HG03575 (cell line): Measurements from ENCODE around the gene ZFAND3.
"Not testable (repeated sequence)": the region's sequence is repeated elsewhere in the genome, so short reads cannot be mapped to it uniquely, and the experiment has no call there.

Experiments
- ATAC-seq: cut with Tn5 transposase; IDR thresholded peaks from one replicate; pipeline ENCODE4 v1.9.1; 2021; ENCODE audit not compliant: unreplicated experiment, insufficient number of reproducible peaks, low FRiP score; ENCODE audit errors: extremely low read depth

ZFAND3 gene

DNA sequence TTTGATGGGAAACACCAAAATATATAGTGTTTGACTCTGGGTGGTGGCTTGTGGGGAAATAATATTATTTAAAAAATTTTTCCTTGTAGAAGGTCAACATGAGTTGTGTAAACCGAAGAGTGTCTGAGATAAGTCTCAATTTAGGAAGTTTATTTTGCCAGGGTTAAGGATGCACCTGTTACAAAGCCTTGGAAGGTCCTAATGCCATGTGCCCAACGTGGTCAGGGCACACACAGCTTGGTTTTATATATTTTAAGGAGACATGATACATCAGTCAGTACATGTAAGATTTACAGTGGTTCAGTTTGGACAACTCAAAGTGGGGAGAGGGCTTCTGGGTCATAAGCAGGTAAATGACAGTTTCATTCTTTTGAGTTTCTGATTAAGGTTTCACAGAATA, 162.1 kb downstream of the ZFAND3 start:
- no peak for ATAC-seq

DNA sequence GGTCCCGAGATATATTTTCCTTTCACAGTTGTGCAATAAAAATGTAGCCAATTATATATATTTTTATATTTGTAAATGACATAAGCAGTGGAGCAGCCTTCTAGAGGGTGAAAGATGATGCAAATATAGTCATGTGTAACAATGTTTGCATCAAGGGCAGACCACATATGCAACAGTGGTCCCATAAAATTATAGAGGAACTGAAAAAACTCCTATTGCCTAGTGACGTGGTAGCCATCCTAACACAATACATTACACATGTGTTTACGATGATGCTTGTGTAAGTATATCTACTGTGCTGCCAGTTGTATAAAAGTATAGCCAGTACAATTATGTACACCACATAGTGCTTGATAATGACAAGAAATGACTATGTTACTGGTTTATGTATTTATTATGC, 162.8 kb downstream of the ZFAND3 start:
- no peak for ATAC-seq

DNA sequence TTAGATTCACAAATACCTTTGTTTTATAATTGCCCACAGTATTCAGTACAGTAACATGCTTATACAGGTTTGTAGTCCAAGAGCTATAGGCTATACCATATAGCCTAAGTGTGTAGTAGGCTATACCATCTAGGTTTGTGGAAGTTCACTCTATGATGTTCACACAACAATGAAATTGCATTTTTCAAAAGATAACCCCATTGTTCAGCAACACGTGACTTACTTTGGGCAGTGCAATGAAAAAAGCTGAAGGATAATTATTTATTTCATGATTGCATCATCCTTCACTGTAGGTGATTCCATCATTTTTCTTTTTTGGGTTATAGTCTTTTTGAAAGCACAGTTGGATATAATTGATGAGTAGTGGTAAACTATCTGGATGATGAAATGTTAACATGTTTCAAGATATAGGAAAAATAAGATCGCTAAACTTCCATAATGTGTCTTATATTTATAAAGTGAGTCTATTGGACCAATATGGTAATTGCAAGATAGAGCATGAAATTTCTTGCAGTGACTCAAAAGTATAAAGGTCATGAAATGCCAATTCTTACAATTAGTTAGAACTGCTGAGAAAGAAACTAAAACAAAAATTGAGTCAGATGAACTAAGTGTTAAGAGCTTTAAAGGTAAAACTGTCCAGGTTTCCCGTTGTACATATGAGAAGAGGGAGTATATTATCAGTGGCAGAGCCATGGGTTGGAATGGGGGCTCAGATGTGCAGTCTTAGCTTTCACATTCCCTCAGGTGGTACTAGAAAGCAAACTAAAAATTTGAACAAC, 164.4 kb downstream of the ZFAND3 start:
- no peak for ATAC-seq

GRCh38 chr6:37984578-37984977, 165.1 kb downstream of the ZFAND3 start:
- ATAC-seq: no peak

DNA sequence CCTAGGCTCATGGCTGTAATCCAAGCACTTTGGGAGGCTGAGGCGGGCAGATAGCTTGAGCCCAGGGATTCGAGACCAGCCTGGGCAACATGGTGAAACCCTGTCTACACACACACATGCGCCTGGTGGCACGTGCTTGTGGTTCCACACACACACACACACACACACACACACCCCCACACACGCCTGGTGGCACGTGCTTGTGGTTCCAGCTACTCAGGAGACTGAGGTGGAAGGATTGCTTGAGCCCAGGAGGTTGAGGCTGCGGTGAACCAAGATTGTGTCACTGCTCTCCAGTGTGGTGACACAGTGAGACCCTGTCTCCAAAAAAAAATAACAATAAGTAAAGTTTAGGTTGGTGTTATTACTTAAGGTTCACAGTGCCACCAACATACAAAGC, 165.8 kb downstream of the ZFAND3 start:
- ATAC-seq: no peak

DNA sequence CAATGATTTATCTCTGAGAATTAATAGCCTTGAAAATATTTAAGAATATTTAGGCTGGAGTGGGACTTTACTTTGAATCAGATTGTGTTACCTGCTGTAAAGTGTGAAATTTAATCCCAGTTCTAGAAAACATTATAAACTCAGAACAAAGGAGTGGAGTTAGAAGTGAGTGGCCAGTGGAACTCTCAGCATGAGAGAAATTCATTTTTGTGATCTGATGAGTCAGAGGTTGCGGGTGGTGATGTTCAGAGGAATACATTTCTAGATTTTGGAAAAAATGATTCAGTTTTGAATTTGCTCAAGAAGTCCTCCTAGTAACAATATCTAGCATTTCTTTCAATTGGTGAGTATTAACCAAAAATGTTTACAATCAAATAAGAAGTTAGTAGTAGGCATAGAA, 167.5 kb downstream of the ZFAND3 start:
- ATAC-seq: no peak

DNA sequence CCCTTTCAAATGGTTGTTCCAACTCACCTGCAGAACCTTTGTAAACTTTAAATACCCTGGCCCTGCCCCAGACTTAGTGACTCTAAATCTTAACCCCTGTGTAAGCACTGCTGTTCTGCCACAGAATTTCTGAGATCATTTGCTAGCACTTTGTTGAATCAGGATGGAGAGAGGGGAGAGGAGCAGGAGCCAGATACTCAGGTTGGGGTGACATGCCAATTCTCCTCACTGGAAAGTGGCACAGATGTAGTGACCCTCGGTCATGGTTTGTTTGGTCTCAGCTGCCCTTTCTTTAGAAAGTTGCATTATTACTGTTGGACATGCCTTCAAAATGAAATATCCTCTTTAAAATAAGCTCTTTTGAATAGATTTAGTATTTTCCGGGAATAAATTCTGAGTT, 168.0 kb downstream of the ZFAND3 start:
- no peak for ATAC-seq

DNA sequence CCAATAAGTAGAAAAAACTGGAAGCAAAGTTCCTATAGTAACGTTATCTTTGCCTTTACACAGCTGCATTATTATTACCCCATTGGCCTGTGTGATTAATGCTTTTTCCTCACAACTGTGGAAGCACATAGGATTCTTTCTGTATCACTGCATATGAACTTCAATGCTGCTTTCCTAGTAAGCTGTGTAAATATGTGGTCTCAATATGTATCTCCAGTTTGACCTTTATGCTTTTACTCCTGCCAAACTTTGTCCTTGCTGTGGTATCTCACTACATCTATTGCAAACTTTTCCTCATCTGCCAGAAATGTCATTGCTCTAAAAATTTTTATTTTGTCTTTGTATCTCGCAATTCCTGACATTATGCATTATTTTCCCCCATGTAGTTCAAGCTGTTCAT, 168.6 kb downstream of the ZFAND3 start:
- ATAC-seq: no peak

DNA sequence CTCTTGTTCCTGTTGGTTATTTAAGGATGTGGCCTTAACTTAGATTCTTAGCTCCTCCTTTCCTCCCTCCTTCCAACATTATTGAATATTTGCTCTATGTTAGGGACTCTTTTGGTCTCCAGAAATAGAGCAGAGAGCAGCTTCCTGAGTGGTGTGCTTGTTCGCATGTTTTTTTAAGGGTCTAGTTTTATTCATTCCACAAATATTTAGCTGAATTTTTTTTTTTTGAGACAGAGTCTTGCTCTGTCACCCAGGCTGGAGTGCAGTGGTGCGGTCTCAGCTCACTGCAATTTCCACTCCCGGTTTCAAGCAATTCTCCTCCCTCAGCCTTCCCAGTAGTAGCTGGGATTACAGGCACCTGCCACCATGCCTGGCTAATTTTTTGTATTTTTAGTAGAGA, 169.2 kb downstream of the ZFAND3 start:
- ATAC-seq: no peak

DNA sequence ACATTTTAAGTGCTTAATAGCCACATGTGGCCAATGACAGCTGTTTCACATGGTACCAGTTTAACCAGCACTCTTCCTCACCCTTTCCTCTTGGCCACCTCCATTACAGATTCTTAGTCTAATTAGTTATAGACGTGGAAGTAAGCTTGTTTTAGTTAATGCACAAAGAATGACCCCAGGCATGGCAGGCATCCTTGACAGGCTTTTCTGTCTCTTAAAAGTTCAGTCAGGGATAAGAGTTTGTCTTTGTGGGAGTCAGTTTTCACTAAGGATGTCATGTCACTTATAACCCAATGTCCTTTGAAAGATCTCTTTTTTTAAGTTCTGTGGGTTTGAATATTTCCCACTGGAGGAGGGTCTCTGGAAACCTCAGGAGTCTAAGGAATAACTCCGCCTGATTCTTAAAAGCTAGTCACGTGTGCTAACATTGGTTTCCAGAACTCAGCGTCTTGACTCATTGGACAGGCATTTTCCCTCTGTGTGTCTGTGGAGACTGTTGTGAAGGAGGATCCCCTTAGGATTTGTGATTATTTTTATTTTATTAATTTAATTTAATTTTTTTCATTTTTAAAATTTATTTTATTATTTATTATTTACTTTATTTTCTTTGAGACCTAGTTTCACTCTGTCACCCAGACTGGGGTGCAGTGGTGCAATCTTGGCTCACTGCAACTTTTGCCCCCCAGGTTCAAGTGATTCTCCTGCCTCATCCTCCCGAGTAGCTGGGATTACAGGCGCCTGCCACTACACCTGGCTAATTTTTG, 171.4 kb downstream of the ZFAND3 start:
- ATAC-seq: no peak

DNA sequence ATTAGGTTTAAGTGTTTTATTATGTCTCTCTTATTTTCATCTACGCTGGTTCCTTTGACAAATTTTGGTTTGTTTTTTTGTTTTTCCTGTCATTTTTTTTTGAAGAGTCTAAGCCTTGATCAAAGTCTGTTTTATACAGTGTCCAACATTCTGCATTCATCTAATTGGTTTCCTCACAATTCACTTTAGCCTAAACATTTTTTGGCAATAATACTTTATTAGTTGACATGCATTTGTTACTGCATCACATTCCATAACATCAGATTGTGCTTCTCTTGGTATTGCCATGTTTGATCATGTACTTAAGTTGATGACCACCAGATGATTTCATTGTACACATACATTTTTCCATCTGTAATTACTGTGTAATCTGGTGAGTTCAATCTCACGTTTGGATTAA, 173.2 kb downstream of the ZFAND3 start:
- ATAC-seq: no peak

GRCh38 chr6:37993194-37993593, 173.7 kb downstream of the ZFAND3 start:
- ATAC-seq: not testable (repeated sequence)

DNA sequence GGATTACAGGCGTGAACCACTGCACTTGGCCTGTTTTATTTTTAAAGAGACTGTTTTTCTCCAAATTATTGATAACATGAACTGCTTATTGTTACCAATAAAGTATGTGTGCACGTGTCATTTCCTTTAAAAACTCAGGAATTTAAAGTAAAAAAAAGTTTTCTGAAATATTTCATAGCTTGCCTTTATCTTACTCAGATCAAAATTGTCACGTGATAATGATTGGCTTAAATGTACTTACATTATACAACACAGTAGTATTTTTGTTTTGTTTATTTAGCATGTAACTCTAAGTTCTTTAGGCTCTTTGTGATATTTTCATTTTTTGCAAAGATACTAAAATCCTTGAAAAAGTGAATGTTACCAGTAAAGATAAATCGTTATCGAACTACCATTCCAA, 174.1 kb downstream of the ZFAND3 start:
- no peak for ATAC-seq

- no peak for ATAC-seq
These were observed 174.7 kb downstream of the ZFAND3 start for GRCh38 chr6:37994223-37994622.

GRCh38 chr6:37998366-37998765, 178.8 kb downstream of the ZFAND3 start:
- ATAC-seq: no peak

DNA sequence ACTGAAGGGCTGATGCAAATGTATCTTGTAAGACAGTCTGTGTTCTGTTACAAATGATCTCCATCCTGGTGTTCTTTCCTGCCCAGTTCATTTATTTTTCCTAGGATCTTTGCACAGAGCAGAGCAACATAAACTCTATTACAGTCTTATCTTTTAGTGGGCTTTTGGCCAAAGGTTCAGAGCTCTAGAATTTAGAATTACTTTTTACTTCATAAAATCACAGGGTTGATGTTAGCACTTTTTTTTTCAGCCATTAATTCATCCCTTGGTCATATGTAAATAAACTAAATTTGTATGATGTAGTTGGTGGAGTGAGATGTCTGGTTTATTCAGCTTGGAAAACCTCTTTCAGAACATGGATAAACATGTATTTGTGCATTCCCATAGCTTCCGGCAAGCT, 181.9 kb downstream of the ZFAND3 start:
- no peak for ATAC-seq

DNA sequence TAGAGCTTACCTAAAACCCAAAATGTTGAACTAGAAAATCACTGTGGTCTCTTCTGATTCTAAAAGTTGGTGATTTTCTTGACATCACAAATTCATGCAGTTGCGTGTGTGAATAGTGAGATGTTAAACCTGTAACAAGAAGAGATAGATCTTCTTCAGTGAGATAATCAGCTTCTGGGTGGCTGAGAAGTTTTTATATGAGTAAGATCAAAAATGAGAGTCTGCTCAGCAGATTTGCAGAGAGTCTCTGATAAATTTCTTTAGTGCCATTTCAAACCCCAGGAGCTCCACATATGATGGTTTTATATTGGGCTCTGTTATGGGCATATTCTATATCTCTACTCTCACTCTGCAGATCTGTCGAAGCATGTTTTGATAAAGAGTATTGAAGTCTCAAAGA, 185.4 kb downstream of the ZFAND3 start:
- ATAC-seq: no peak

GRCh38 chr6:38011937-38012336, 192.4 kb downstream of the ZFAND3 start:
- no peak for ATAC-seq

GRCh38 chr6:38012573-38012972, 193.0 kb downstream of the ZFAND3 start:
- no peak for ATAC-seq

DNA sequence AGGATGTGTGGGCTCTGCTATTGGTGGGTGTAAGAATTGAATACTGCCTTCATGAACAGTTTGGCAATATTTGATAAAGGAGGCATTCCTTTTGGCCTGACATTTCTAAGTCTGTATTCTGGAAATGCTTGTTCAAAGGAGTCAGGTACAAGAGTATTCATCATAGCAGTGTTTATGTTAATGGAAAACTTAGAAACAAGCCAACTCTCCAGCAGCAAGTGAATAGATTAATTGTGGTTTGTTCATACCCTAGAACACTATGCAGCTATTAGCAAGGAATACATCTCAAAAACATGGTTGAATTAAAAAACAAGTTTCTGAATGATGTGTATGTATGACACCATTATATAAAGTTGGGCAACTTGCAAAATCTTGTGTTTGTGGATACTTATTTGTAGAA, 195.8 kb downstream of the ZFAND3 start:
- ATAC-seq: no peak

GRCh38 chr6:38016824-38017223, 197.3 kb downstream of the ZFAND3 start:
- ATAC-seq: no peak
